GM12878 (cell line): ENCODE measurements around the gene SLX9. TPM values are rescaled to one million over a fixed set of nuclear protein-coding genes. Genes with fewer than 3 reads are reported as not detected.

Source experiments
- ATAC-seq: fragments of 200-7000 bp; cut with Tn5 transposase; 3 replicates; pipeline ENCODE4 v1.9.1; 2020; ENCODE audit warnings: mild to moderate bottlenecking, moderate library complexity
- BruUV-seq: library from RNA; stranded (reverse); fragments of 400-500 nt; replicated peaks from 2 replicates; lab custom pipeline; 2021; lab: Mats Ljungman, UMichigan
- CTCF ChIA-PET: fragments of 300-600 bp; sonication (Branson Sonifier 250); formaldehyde crosslinking; extraction: SDS; loops from one replicate; lab custom pipeline; 2021; ENCODE audit warnings: inconsistent platforms; lab: Yijun Ruan, JAX
- POLR2A ChIA-PET: fragments of 350-600 bp; formaldehyde crosslinking; extraction: SDS; loops from one replicate; lab custom pipeline; 2021; ENCODE audit warnings: inconsistent platforms; lab: Charles Lee
- RAD21 ChIA-PET: fragments of 300-600 bp; sonication (Branson Sonifier 250); formaldehyde crosslinking; loops from one replicate; lab custom pipeline; 2023; ENCODE audit warnings: antibody characterized with exemption; ENCODE audit not compliant: unreplicated experiment; lab: Charles Lee
- SMC1A ChIA-PET: fragments of 300-600 bp; sonication (Branson Sonifier 250); formaldehyde crosslinking; loops from one replicate; lab custom pipeline; 2023; ENCODE audit not compliant: unreplicated experiment, uncharacterized antibody; lab: Charles Lee
- DNase-seq: peaks from one replicate; pipeline ENCODE4 v3.0.0-alpha.2; 2011; ENCODE audit warnings: low read depth, low spot score
- FAIRE-seq: peaks from 3 replicates; lab custom pipeline; 2011; peaks lifted over from hg19 to GRCh38; lab: Jason Lieb, UNC
- H2AFZ ChIP-seq: 2 replicates; pipeline ENCODE4 v1.6.0; 2011; ENCODE audit warnings: low read depth, low read length, control low read depth; ENCODE audit not compliant: control insufficient read depth
- H3K27ac ChIP-seq: 2 replicates; pipeline ENCODE4 v1.5.1; 2011; ENCODE audit warnings: control low read depth; ENCODE audit not compliant: control insufficient read depth, insufficient read depth
- H3K27me3 ChIP-seq, 2 experiments: replicated peaks in 1 of 2; 2 replicates each; pipeline versions ENCODE4 v1.6.0 to v1.6.1; 2011; ENCODE audit warnings: low read length in 1 of 2; ENCODE audit not compliant: control insufficient read depth in 2 of 2, insufficient read depth in 2 of 2
- H3K36me3 ChIP-seq, 2 experiments: 2 replicates each; pipeline ENCODE4 v1.5.1; 2011; ENCODE audit warnings: low read length in 1 of 2; ENCODE audit not compliant: control insufficient read depth in 2 of 2, insufficient read depth in 2 of 2
- H3K4me1 ChIP-seq: 2 replicates; pipeline ENCODE4 v1.6.1; 2011; ENCODE audit warnings: mild to moderate bottlenecking, low read length, moderate library complexity, mixed read lengths; ENCODE audit not compliant: control insufficient read depth, insufficient read depth
- H3K4me2 ChIP-seq: 2 replicates; pipeline ENCODE4 v1.6.0; 2011; ENCODE audit warnings: control low read depth; ENCODE audit not compliant: control insufficient read depth, insufficient read depth
- H3K4me3 ChIP-seq: fragments of 200-600 bp; sonication (generic); 2 replicates; pipeline ENCODE4 v1.5.1; 2016
- H3K79me2 ChIP-seq: 2 replicates; pipeline ENCODE4 v1.6.0; 2011; ENCODE audit warnings: low read length; ENCODE audit not compliant: control insufficient read depth, insufficient read depth
- H3K9ac ChIP-seq: 2 replicates; pipeline ENCODE4 v1.8.0; 2011; ENCODE audit warnings: low read length, control low read depth, mixed read lengths; ENCODE audit not compliant: control insufficient read depth, insufficient read depth
- H3K9me3 ChIP-seq: replicated peaks from 3 replicates; pipeline ENCODE4 v1.5.1; 2011; ENCODE audit warnings: mild to moderate bottlenecking, low read length; ENCODE audit not compliant: control insufficient read depth, insufficient read depth
- H4K20me1 ChIP-seq: 2 replicates; pipeline ENCODE4 v1.6.0; 2011; ENCODE audit not compliant: control insufficient read depth, insufficient read depth
- BRCA1 ChIP-seq: IDR thresholded peaks from 2 replicates; pipeline ENCODE4 v1.6.1; 2011; ENCODE audit warnings: low read depth, low read length, improper control_type of control experiment
- CREM ChIP-seq: IDR thresholded peaks from 2 replicates; pipeline ENCODE4 v1.6.1; 2014; ENCODE audit warnings: antibody characterized with exemption, low read depth
- MTA2 ChIP-seq: fragments of 450-650 bp; IDR thresholded peaks from 2 replicates; pipeline ENCODE4 v1.6.1; 2016; ENCODE audit warnings: low read depth, mild to moderate bottlenecking, moderate library complexity
- SRF ChIP-seq, 2 experiments: IDR thresholded peaks; 2 replicates each; pipeline ENCODE4 v1.6.1; 2011; ENCODE audit warnings: low read depth in 2 of 2, low read length in 2 of 2, mild to moderate bottlenecking in 1 of 2, moderate library complexity in 1 of 2
- SUPT20H ChIP-seq: IDR thresholded peaks from 2 replicates; pipeline ENCODE4 v1.6.1; 2011; ENCODE audit warnings: low read depth, mild to moderate bottlenecking, low read length, moderate library complexity, borderline replicate concordance; ENCODE audit not compliant: control insufficient read depth
- ZNF217 ChIP-seq: fragments of 450-650 bp; IDR thresholded peaks from 2 replicates; pipeline ENCODE4 v1.6.1; 2017; ENCODE audit warnings: antibody characterized with exemption, mild to moderate bottlenecking
- ZNF274 ChIP-seq: IDR thresholded peaks from one replicate; pipeline ENCODE4 v1.8.0; 2011; ENCODE audit not compliant: insufficient read length, insufficient read depth
- WGBS: methylation state at CpG from one replicate; pipeline ENCODE4 v1.1.6; 2016; ENCODE audit warnings: low lambda C conversion rate; ENCODE audit not compliant: insufficient replicate concordance, insufficient coverage; ENCODE audit errors: missing lambda C conversion rate; 5-methylcytosine and 5-hydroxymethylcytosine counted together
- in situ Hi-C: fragments of 300-500 bp; cut with MboI; formaldehyde crosslinking; loops from 9 replicates; pipeline ENCODE4 v1.14.3; 2018; ENCODE audit warnings: mixed read lengths
- intact Hi-C: fragments of 100-400 bp; cut with micrococcal nuclease; formaldehyde crosslinking; loops from one replicate; pipeline ENCODE4 v1.14.2; 2022; ENCODE audit not compliant: unreplicated experiment
- polyA plus RNA-seq, 11 experiments: library from polyadenylated mRNA; depleted of rRNA in 4 of 11; unstranded in 6 of 11; stranded (reverse) in 5 of 11; fragments of >200 nt; fragmentation: Nextera tagmentation in 4 of 11; fragmentation: Illumina TruSeq in 1 of 11; extraction: Ambion mirVana in 4 of 11; extraction: Trizol in 1 of 11; gene quantifications; 1 replicate in 1 of 11; 2 replicates in 10 of 11; pipeline versions ENCODE4 v1.2.1 to v1.2.3, GENCODE V29; 2011 to 2016; ENCODE audit warnings: inconsistent platforms in 2 of 11, missing spikeins in 2 of 11, low read depth in 1 of 11
- total RNA-seq, 4 experiments: library from RNA; depleted of rRNA in 3 of 4; stranded (reverse); fragments of >200 nt in 3 of 4; fragmentation: Illumina TruSeq in 1 of 4; extraction: Trizol in 1 of 4; gene quantifications; 2 replicates each; pipeline versions ENCODE4 v1.2.1 to v1.2.3, GENCODE V29; 2013 to 2021

The SLX9 gene
- total and polyA plus RNA-seq, 10 of the 15 experiments (the other 5 are each of a cell fraction or from before 2014, with no cell fraction given) = 0.69 to 81.3 (median 33.9) TPM

GRCh38 chr21:44943686-44944550, 4.1 kb downstream of the SLX9 start (continued):
- TF ChIP-seq ZNF217 (no peak), MTA2 (no peak), SRF (IDR thresholded peaks at IDR 0.05; ENCODE audit: low read depth in 2 of 2, low read length in 2 of 2) (no peak), CREM (no peak), BRCA1 (no peak), ZNF274 (no peak)

- no peak overlapping the region for H3K4me3 ChIP-seq
- peaks cover 35% of the 10 kb centered on the region for H3K79me2 ChIP-seq
- H3K9me3 ChIP-seq = no peaks in the 10 kb centered on the region
- CTCF ChIA-PET = interaction anchor here (2.8 to 11.8 kb wide), 3 partner anchors 158 to 194 kb away, joined by 18 to 235 read pairs (median 219); no protein-coding TSS in a partner anchor
- ATAC-seq = no peak
- TF ChIP-seq SUPT20H = no peak
- TF ChIP-seq, all 136 proteins: peak for 0
- Histone ChIP-seq H3K36me3 (peaks cover 3 to 22% of the 10 kb centered on the region in 2 experiments; a peak in 2 of 4 replicates), H3K9ac (no peak overlapping the region), H3K27me3 (no peaks in the 10 kb centered on the region), H3K27ac (no peak overlapping the region), H4K20me1 (peaks cover 5% of the 10 kb centered on the region), H2AFZ (no peak overlapping the region), H3K4me2 (no peak overlapping the region), H3K4me1 (peaks cover 18% of the 10 kb centered on the region)
- no TSS peak for BruUV-seq
- in situ Hi-C loops (no loop called here), intact Hi-C loops (no loop called here)
- ChIA-PET SMC1A (interaction anchor here (12.3 kb wide), 1 partner anchor 182 kb away, joined by 153 read pairs; no protein-coding TSS in a partner anchor), RAD21 (interaction anchor here (1.6 to 11.2 kb wide), 3 partner anchors 17 to 183 kb away, joined by 6 to 141 read pairs (median 7); partner anchors contain the start of gene UBE2G2), POLR2A (no interaction called here)
- WGBS = 90% methylated on average over 10 of the region's 10 CpGs
- DNase-seq (no peak), FAIRE-seq (no peak)
These were observed 4.8 kb downstream of the SLX9 start for GRCh38 chr21:44944596-44944995.
